Right lung (tissue), 5 donors: ENCODE data around the gene MGST3. TPM values are rescaled to one million over a fixed set of nuclear protein-coding genes. Genes with fewer than 3 reads are reported as not detected.
"Not testable (repeated sequence)": the region's sequence is repeated elsewhere in the genome, so short reads cannot be mapped to it uniquely, and the experiment has no call there.

Experiments
- DNase-seq, 2 donors: peaks; one replicate each; pipeline ENCODE4 v3.0.0-alpha.2; 2013
- polyA plus RNA-seq, 5 donors: library from polyadenylated mRNA; unstranded; fragments of 120-200 nt; gene quantifications; one replicate each; pipeline versions ENCODE4 v1.2.1 to v1.2.3, GENCODE V29; 2013; ENCODE audit warnings: inconsistent platforms in 1 of 5, low replicate concordance in 1 of 5; ENCODE audit not compliant: insufficient read length in 5 of 5, insufficient read depth in 1 of 5

The MGST3 gene
- polyA plus RNA-seq, 5 donors, result 146 to 187 (median 168) TPM

GRCh38 chr1:165623624-165624023 lies 7.4 kb upstream of the MGST3 start:
- no peak for DNase-seq

- DNase-seq, result no peak
Observed at GRCh38 chr1:165624441-165624840, 6.6 kb upstream of the MGST3 start.

- no peak for DNase-seq
Observed at GRCh38 chr1:165628147-165628822, 2.7 kb upstream of the MGST3 start.

GRCh38 chr1:165629151-165629550 lies 1.9 kb upstream of the MGST3 start:
- DNase-seq, result no peak

GRCh38 chr1:165629848-165630628 lies 996 bp upstream of the MGST3 start:
- no peak for DNase-seq

GRCh38 chr1:165631342-165632151 lies 513 bp downstream of the MGST3 start:
- DNase-seq, result peak in 1 of 2 donors; percentile 42

GRCh38 chr1:165632152-165632469 lies 1.1 kb downstream of the MGST3 start:
- no peak for DNase-seq

GRCh38 chr1:165632491-165632890 lies 1.5 kb downstream of the MGST3 start:
- DNase-seq, result no peak

- no peak for DNase-seq
Observed at GRCh38 chr1:165633614-165634013, 2.6 kb downstream of the MGST3 start.

GRCh38 chr1:165634154-165634921 lies 3.3 kb downstream of the MGST3 start:
- DNase-seq, result no peak

GRCh38 chr1:165635329-165635728 lies 4.3 kb downstream of the MGST3 start:
- DNase-seq, result no peak

GRCh38 chr1:165635823-165636222 lies 4.8 kb downstream of the MGST3 start:
- DNase-seq, result no peak

- no peak for DNase-seq
Observed at GRCh38 chr1:165637427-165637826, 6.4 kb downstream of the MGST3 start.

GRCh38 chr1:165638211-165638610 lies 7.2 kb downstream of the MGST3 start:
- DNase-seq, result not testable (repeated sequence)

- DNase-seq, result no peak
Observed at GRCh38 chr1:165639821-165640623, 9.0 kb downstream of the MGST3 start.

GRCh38 chr1:165641231-165641987 lies 10.4 kb downstream of the MGST3 start:
- DNase-seq, result peak; percentile 64

GRCh38 chr1:165644064-165644735 lies 13.2 kb downstream of the MGST3 start:
- DNase-seq, result no peak

- no peak for DNase-seq
Observed at GRCh38 chr1:165645654-165646366, 14.8 kb downstream of the MGST3 start.

- no peak for DNase-seq
Observed at GRCh38 chr1:165647517-165647916, 16.5 kb downstream of the MGST3 start.
